NCI-H748 treated with DMSO at 0.1 percent for 48 hours (cell line): ENCODE results near the gene AKT2.

Source experiments
- DNase-seq: peaks from one replicate; lab custom pipeline; 2025; lab: John Stamatoyannopoulos, UW

Gene AKT2

DNA sequence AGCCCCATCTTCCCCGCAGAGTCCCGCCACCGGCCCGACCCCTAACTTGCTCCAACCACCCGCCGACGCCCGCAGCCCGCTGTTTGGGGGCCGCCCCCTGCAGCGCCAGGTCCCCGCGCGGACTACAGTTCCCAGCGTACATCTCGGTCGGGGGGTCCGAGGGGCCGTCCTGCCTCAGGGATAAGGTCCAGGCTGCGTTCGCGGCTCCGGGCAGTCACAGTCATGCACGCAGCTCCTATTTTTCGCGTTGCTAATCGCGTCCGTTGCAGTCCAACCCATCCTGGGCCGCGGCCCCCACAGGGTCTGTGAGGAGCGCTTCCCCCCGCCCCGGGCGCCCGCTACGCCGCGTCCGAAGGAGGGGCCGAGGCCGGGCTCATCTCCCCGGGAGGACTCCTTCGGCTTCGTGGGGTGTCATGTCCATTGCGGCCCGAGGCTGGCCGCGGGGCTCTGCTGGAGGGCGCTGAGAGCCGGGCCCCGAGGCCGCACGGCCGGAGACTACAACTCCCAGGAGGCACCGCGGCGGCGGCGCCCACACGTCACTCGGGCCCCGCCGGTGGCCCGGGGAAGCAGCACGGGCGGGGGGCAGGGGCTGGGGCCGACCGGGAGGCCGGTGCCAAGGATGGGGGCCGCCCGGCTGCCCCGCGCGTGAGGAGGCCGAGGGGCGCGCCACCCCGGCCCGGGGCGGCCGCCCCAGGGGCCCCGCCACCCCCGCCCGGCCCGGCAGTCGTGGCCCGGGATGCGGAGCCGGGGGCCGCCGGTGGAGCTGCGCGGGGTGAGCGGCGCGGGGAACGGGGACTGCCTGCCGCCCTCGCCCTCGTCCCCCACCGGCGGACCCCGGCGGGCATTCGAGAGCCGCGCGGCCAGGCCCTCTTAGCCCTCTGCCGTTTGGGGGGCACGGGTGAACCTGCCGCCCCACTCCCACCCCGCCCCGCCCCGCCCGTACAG lies 94.0 kb downstream of the AKT2 start, which contains the start of gene MAP3K10:
Gene MAP3K10, plus strand, starts transcription at position 536 of the 945 bp plus-strand sequence. CDS start 606 bp downstream, outside the sequence.
- peak; percentile 61 for DNase-seq

DNA sequence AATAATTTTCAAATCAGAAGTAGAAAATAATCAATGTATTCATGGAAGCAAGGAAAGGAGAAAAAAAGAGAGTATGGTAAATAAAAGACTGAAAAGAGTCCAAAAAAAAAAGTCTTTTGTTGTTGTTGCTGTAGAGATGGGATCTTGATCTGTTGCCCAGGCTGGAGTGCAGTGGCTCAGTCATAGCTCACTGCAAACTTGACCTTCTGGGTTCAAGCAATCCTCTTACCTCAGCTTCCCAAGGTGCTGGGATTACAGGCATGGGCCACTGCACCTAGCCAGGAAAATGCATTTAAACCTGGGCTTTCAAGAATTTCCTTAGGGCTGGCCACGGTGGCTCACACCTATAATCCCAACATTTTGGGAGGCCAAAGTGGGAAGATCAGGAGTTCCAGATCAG lies 100.9 kb downstream of the AKT2 start:
- DNase-seq, result no peak
